H1 (cell line): ENCODE measurements around the gene FSIP1. TPM values are rescaled to one million over a fixed set of nuclear protein-coding genes. Genes with fewer than 3 reads are reported as not detected.

Source experiments
- RAD21 ChIP-seq, 2 experiments: IDR thresholded peaks in 1 of 2; conservative IDR thresholded peaks in 1 of 2; 2 replicates each; pipeline ENCODE4 v1.6.1; 2011; ENCODE audit warnings: low read depth in 2 of 2, low read length in 2 of 2, improper control_type of control experiment in 1 of 2, inconsistent platforms in 1 of 2, mild to moderate bottlenecking in 1 of 2, moderate library complexity in 1 of 2
- polyA plus RNA-seq, 7 experiments: library from polyadenylated mRNA; depleted of rRNA in 3 of 7; stranded (reverse) in 5 of 7; unstranded in 2 of 7; fragments of >200 nt in 5 of 7; fragments of 200-250 nt in 2 of 7; gene quantifications; 1 replicate in 5 of 7; 2 replicates in 1 of 7; 4 replicates in 1 of 7; pipeline versions ENCODE4 v1.2.1 to v1.2.3, GENCODE V29; 2011 to 2013; ENCODE audit warnings: missing spikeins in 2 of 7, mixed read lengths in 2 of 7
- total RNA-seq: library from RNA; stranded (reverse); fragmentation: NEBNext Ultra II Directional; extraction: Animal tissue kit (Norgen Biotek cat#: 25700); gene quantifications from 2 replicates; pipeline ENCODE4 v1.2.1, GENCODE V29; 2021

The FSIP1 gene
- total and polyA plus RNA-seq, 2 of the 8 experiments (the other 6 are each of a cell fraction or from before 2014, with no cell fraction given), result 0.18 to 1.3 TPM

- no peak for TF ChIP-seq RAD21 (IDR thresholded peaks at IDR 0.05 in 1 of 2, conservative IDR thresholded peaks at IDR 0.05 in 1 of 2; ENCODE audit: low read depth in 2 of 2, low read length in 2 of 2)
Observed at GRCh38 chr15:39613271-39613670, 169.4 kb downstream of the FSIP1 start (continued).
